Panc1 (cell line): ENCODE results near the gene CUL7. TPM values are rescaled to one million over a fixed set of nuclear protein-coding genes. Genes with fewer than 3 reads are reported as not detected.

ENCODE experiments used
- ATAC-seq: fragments of 200-7000 bp; cut with Tn5 transposase; 2 replicates; pipeline ENCODE4 v1.9.1; 2020; ENCODE audit warnings: mild to moderate bottlenecking, moderate library complexity
- BruUV-seq: library from RNA; stranded (reverse); fragments of 400-500 nt; replicated peaks from 2 replicates; lab custom pipeline; 2021; lab: Mats Ljungman, UMichigan
- CTCF ChIA-PET: fragments of 300-600 bp; sonication (Branson Sonifier 250); formaldehyde crosslinking; loops from one replicate; lab custom pipeline; 2022; ENCODE audit warnings: antibody characterized with exemption; lab: Charles Lee
- POLR2A ChIA-PET: fragments of 300-600 bp; sonication (Branson Sonifier 250); formaldehyde crosslinking; loops from one replicate; lab custom pipeline; 2022; ENCODE audit warnings: antibody characterized with exemption; lab: Charles Lee
- DNase-seq: peaks from one replicate; pipeline ENCODE4 v3.0.0-alpha.2; 2010; ENCODE audit warnings: low read depth, low spot score
- H3K27ac ChIP-seq: 2 replicates; pipeline ENCODE4 v1.5.1; 2011; ENCODE audit warnings: mild to moderate bottlenecking, low read length, inconsistent platforms
- H3K27me3 ChIP-seq: fragments of 200-500 bp; sonication (Bioruptor generic); 2 replicates; pipeline ENCODE4 v1.6.0; 2014; ENCODE audit warnings: low read length, inconsistent platforms; ENCODE audit not compliant: control insufficient read depth, insufficient read depth
- H3K36me3 ChIP-seq: fragments of 200-500 bp; sonication (Bioruptor generic); 2 replicates; pipeline ENCODE4 v1.5.1; 2014; ENCODE audit warnings: inconsistent platforms, mild to moderate bottlenecking, low read length, moderate library complexity; ENCODE audit not compliant: control insufficient read depth, insufficient read depth
- H3K4me1 ChIP-seq: 2 replicates; pipeline ENCODE4 v1.5.1; 2011; ENCODE audit warnings: inconsistent platforms, mild to moderate bottlenecking, low read length, moderate library complexity; ENCODE audit not compliant: control insufficient read depth, insufficient read depth
- H3K4me3 ChIP-seq, 2 experiments: 2 replicates each; pipeline ENCODE4 v1.5.1; 2011 to 2012; ENCODE audit warnings: low read depth in 2 of 2, low read length in 2 of 2, mild to moderate bottlenecking in 2 of 2, inconsistent platforms in 1 of 2, moderate library complexity in 1 of 2
- H3K9me3 ChIP-seq: fragments of 200-500 bp; sonication (Bioruptor generic); 2 replicates; pipeline ENCODE4 v1.5.1; 2014; ENCODE audit warnings: low read depth, mild to moderate bottlenecking, inconsistent platforms, low read length, moderate library complexity; ENCODE audit not compliant: control insufficient read depth, insufficient read depth
- CTCF ChIP-seq: fragments of 450-650 bp; IDR thresholded peaks from 2 replicates; pipeline ENCODE4 v1.5.1; 2017; ENCODE audit warnings: mild to moderate bottlenecking
- POLR2AphosphoS5 ChIP-seq: IDR thresholded peaks from 2 replicates; pipeline ENCODE4 v1.6.1; 2012; ENCODE audit warnings: mild to moderate bottlenecking, low read depth, low read length, moderate library complexity
- REST ChIP-seq, 2 experiments: IDR thresholded peaks; 2 replicates each; pipeline ENCODE4 v1.6.1; 2011 to 2012; ENCODE audit warnings: low read depth in 2 of 2, control low read depth in 1 of 2, low read length in 1 of 2, mild to moderate bottlenecking in 1 of 2, moderate library complexity in 1 of 2; ENCODE audit not compliant: insufficient read depth in 1 of 2
- SIN3A ChIP-seq: IDR thresholded peaks from 2 replicates; pipeline ENCODE4 v1.6.1; 2012; ENCODE audit warnings: low read depth, mild to moderate bottlenecking, low read length, moderate library complexity, borderline replicate concordance; ENCODE audit not compliant: insufficient read depth
- TCF7L2 ChIP-seq: IDR thresholded peaks from 2 replicates; pipeline ENCODE4 v1.6.1; 2011; ENCODE audit warnings: mild to moderate bottlenecking, low read depth, low read length, inconsistent platforms
- in situ Hi-C: cut with HindIII; loops from 2 replicates; pipeline ENCODE4 v1.10.0; 2016; ENCODE audit warnings: low sequenced_read_pairs, low pct_unique_long_range_greater_than_20kb
- intact Hi-C: fragments of 100-400 bp; cut with micrococcal nuclease; formaldehyde crosslinking; loops from one replicate; pipeline ENCODE4 v1.10.0; 2022; ENCODE audit not compliant: unreplicated experiment
- total RNA-seq: library from RNA; stranded (reverse); gene quantifications from one replicate; pipeline ENCODE4 v1.2.1, GENCODE V29; 2021; ENCODE audit not compliant: unreplicated experiment

CUL7 gene
- total RNA-seq, 1 experiment from 2014 or later = 32.1 TPM

GRCh38 chr6:43037197-43037596 is 16.5 kb downstream of the CUL7 start:
- H3K27me3 ChIP-seq = no peaks in the 10 kb centered on the region

GRCh38 chr6:43036712-43037111 is 16.9 kb downstream of the CUL7 start:
- H3K36me3 ChIP-seq = no peaks in the 10 kb centered on the region; the same call in 1 of the 2 replicates
- no peaks in the 10 kb centered on the region for H3K9me3 ChIP-seq
- no peak overlapping the region for H3K27ac ChIP-seq
- peaks cover 3% of the 10 kb centered on the region; the same call in 1 of the 2 replicates for H3K4me1 ChIP-seq
- intact Hi-C loops = no loop called here
- POLR2A ChIA-PET = no interaction called here
- CTCF ChIA-PET = no interaction called here
- ATAC-seq = no peak
- in situ Hi-C loops = no loop called here
- H3K27me3 ChIP-seq = no peaks in the 10 kb centered on the region
- no peak overlapping the region for H3K4me3 ChIP-seq
- no peak for DNase-seq
- TF ChIP-seq POLR2AphosphoS5 (no peak), REST (IDR thresholded peaks at IDR 0.05; ENCODE audit: insufficient read depth in 1 of 2, low read depth in 2 of 2, low read length in 1 of 2) (no peak), CTCF (no peak), TCF7L2 (no peak)
- no TSS peak for BruUV-seq

More at GRCh38 chr6:43037197-43037596, 16.5 kb downstream of the CUL7 start:
- TF ChIP-seq SIN3A = no peak
- TF ChIP-seq REST (IDR thresholded peaks at IDR 0.05; ENCODE audit: insufficient read depth in 1 of 2, low read depth in 2 of 2, low read length in 1 of 2) = no peak
- TF ChIP-seq CTCF = no peak
- TF ChIP-seq POLR2AphosphoS5 = no peak
- TF ChIP-seq TCF7L2 = no peak
- Histone ChIP-seq H3K4me3 (no peak overlapping the region), H3K36me3 (no peaks in the 10 kb centered on the region; the same call in 1 of the 2 replicates), H3K27ac (no peak overlapping the region), H3K4me1 (peaks cover 3% of the 10 kb centered on the region; the same call in 1 of the 2 replicates), H3K9me3 (no peaks in the 10 kb centered on the region)
- intact Hi-C loops (no loop called here), in situ Hi-C loops (no loop called here)
- CTCF ChIA-PET = interaction anchor here (0.6 kb wide), 1 partner anchor 120 kb away, joined by 3 read pairs; no protein-coding TSS in a partner anchor
- DNase-seq = no peak
- POLR2A ChIA-PET = interaction anchor here (0.7 kb wide), 1 partner anchor 50 kb away, joined by 3 read pairs; no protein-coding TSS in a partner anchor
- no peak for ATAC-seq
- BruUV-seq = no TSS peak
